DOHH2 (cell line): ENCODE data around the gene RIMS1.

Source experiments
- H3F3A ChIP-seq: fragments of 200-600 bp; sonication (generic), shearing (Covaris generic); 2 replicates; pipeline ENCODE4 v1.6.0; 2016; ENCODE audit warnings: antibody characterized with exemption, mild to moderate bottlenecking; ENCODE audit not compliant: control insufficient read depth, insufficient read depth
- H3K27ac ChIP-seq: fragments of 200-600 bp; sonication (generic); 2 replicates; pipeline ENCODE4 v1.5.1; 2014; ENCODE audit warnings: low read depth, mild to moderate bottlenecking, low read length, moderate library complexity
- H3K27me3 ChIP-seq: fragments of 200-600 bp; sonication (generic); 2 replicates; pipeline ENCODE4 v1.6.1; 2014; ENCODE audit warnings: mild to moderate bottlenecking, low read length, mixed read lengths; ENCODE audit not compliant: control insufficient read depth
- H3K36me3 ChIP-seq: fragments of 200-600 bp; sonication (generic); 2 replicates; pipeline ENCODE4 v1.6.1; 2014; ENCODE audit warnings: mild to moderate bottlenecking, low read length, moderate library complexity, mixed read lengths; ENCODE audit not compliant: control insufficient read depth
- H3K4me1 ChIP-seq: fragments of 200-600 bp; sonication (generic); 2 replicates; pipeline ENCODE4 v1.6.1; 2014; ENCODE audit warnings: mild to moderate bottlenecking, low read length, mixed read lengths; ENCODE audit not compliant: control insufficient read depth
- H3K4me2 ChIP-seq: fragments of 200-600 bp; sonication (generic); 2 replicates; pipeline ENCODE4 v1.6.0; 2014; ENCODE audit warnings: mild to moderate bottlenecking, low read length, moderate library complexity
- H3K4me3 ChIP-seq: fragments of 200-600 bp; sonication (generic); 2 replicates; pipeline ENCODE4 v1.5.1; 2014; ENCODE audit warnings: mild to moderate bottlenecking, low read length, mixed read lengths
- H3K79me2 ChIP-seq: fragments of 200-600 bp; sonication (generic); 2 replicates; pipeline ENCODE4 v1.6.1; 2014; ENCODE audit warnings: mild to moderate bottlenecking, low read length, mixed read lengths; ENCODE audit not compliant: control insufficient read depth
- H3K9me2 ChIP-seq: fragments of 200-600 bp; sonication (generic); replicated peaks from 2 replicates; pipeline ENCODE4 v1.6.1; 2014; ENCODE audit warnings: mild to moderate bottlenecking, low read length, mixed read lengths; ENCODE audit not compliant: control insufficient read depth
- H3K9me3 ChIP-seq: fragments of 200-600 bp; sonication (generic); 2 replicates; pipeline ENCODE4 v1.6.1; 2014; ENCODE audit warnings: antibody characterized with exemption, low read length, mixed read lengths; ENCODE audit not compliant: control insufficient read depth, insufficient read depth
- H4K20me1 ChIP-seq: fragments of 200-600 bp; sonication (generic); 2 replicates; pipeline ENCODE4 v1.6.0; 2014; ENCODE audit warnings: low read depth, mild to moderate bottlenecking, antibody characterized with exemption, low read length, moderate library complexity; ENCODE audit not compliant: control insufficient read depth, insufficient read depth
- EZH2phosphoT487 ChIP-seq: fragments of 200-600 bp; sonication (generic); IDR thresholded peaks from 2 replicates; pipeline ENCODE4 v1.6.1; 2017; ENCODE audit warnings: borderline replicate concordance, mild to moderate bottlenecking, antibody characterized with exemption, low read length, moderate library complexity, mixed read lengths
- TF ChIP-seq, protein P1 (sequence below): fragments of 200-600 bp; sonication (generic); IDR thresholded peaks from one replicate; pipeline ENCODE4 v1.5.1; 2014; ENCODE audit warnings: antibody characterized with exemption, mild to moderate bottlenecking, low read depth, low read length; ENCODE audit not compliant: poor library complexity, severe bottlenecking

The RIMS1 gene

DNA sequence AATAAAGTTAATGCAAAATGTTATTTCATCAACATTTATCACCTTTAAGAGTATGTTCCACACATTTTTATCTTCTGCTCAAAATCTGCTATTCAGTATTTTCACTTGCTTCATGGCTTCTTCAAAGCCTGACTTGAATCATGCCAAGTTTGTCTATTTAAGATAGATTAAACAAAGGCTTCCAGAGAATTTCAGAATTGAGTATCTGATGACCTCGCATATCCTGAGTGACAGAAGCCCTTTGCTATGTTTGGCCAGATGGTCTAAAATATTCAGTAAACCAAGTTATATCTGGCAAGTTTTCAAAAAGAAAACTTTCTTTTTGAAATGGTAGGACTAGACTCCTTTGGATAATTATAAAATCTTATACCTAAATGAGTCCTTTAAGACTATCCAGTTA, 386.6 kb downstream of the RIMS1 start:
- H4K20me1 ChIP-seq = no peaks in the 10 kb centered on the region
- H3K9me3 ChIP-seq = no peaks in the 10 kb centered on the region
- H3K27ac ChIP-seq = no peak overlapping the region
- H3K27me3 ChIP-seq = no peaks in the 10 kb centered on the region
- TF ChIP-seq, protein P1, sequence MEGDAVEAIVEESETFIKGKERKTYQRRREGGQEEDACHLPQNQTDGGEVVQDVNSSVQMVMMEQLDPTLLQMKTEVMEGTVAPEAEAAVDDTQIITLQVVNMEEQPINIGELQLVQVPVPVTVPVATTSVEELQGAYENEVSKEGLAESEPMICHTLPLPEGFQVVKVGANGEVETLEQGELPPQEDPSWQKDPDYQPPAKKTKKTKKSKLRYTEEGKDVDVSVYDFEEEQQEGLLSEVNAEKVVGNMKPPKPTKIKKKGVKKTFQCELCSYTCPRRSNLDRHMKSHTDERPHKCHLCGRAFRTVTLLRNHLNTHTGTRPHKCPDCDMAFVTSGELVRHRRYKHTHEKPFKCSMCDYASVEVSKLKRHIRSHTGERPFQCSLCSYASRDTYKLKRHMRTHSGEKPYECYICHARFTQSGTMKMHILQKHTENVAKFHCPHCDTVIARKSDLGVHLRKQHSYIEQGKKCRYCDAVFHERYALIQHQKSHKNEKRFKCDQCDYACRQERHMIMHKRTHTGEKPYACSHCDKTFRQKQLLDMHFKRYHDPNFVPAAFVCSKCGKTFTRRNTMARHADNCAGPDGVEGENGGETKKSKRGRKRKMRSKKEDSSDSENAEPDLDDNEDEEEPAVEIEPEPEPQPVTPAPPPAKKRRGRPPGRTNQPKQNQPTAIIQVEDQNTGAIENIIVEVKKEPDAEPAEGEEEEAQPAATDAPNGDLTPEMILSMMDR = no peak
- no peak for TF ChIP-seq EZH2phosphoT487
- no peaks in the 10 kb centered on the region for H3K79me2 ChIP-seq
- H3K9me2 ChIP-seq = no peaks in the 10 kb centered on the region
- no peak overlapping the region for H3K4me2 ChIP-seq
- H3K4me1 ChIP-seq = no peaks in the 10 kb centered on the region
- no peak overlapping the region for H3K4me3 ChIP-seq
- no peaks in the 10 kb centered on the region for H3K36me3 ChIP-seq
- no peaks in the 10 kb centered on the region for H3F3A ChIP-seq

DNA sequence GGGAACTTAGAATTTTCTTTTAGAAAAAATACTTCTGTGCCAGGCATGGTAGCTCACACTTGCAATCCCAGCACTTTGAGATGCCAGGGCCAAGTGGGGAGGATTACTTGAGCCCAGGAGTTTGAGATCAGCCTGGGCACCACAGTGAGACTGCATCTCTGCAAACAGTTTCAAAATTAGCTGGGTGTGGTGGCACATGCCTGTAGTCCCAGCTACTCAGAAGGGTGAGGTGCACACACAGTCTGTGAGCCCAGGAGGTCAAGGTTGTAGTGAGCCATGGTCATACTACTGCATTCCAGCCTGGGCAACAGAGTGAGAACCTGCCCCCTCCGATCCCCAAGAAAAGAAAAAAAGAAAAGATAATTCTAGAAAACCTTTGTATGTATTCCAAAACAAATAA, 389.5 kb downstream of the RIMS1 start:
- no peaks in the 10 kb centered on the region for H3K4me1 ChIP-seq
- TF ChIP-seq, protein P1 = no peak
- no peak for TF ChIP-seq EZH2phosphoT487
- H3K4me3 ChIP-seq = no peak overlapping the region
- no peak overlapping the region for H3K27ac ChIP-seq
- H3K36me3 ChIP-seq = no peaks in the 10 kb centered on the region
- no peaks in the 10 kb centered on the region for H3K9me2 ChIP-seq
- H3K4me2 ChIP-seq = no peak overlapping the region
- no peaks in the 10 kb centered on the region for H4K20me1 ChIP-seq
- H3K79me2 ChIP-seq = no peaks in the 10 kb centered on the region
- H3F3A ChIP-seq = no peaks in the 10 kb centered on the region
- no peaks in the 10 kb centered on the region for H3K9me3 ChIP-seq
- H3K27me3 ChIP-seq = no peaks in the 10 kb centered on the region

DNA sequence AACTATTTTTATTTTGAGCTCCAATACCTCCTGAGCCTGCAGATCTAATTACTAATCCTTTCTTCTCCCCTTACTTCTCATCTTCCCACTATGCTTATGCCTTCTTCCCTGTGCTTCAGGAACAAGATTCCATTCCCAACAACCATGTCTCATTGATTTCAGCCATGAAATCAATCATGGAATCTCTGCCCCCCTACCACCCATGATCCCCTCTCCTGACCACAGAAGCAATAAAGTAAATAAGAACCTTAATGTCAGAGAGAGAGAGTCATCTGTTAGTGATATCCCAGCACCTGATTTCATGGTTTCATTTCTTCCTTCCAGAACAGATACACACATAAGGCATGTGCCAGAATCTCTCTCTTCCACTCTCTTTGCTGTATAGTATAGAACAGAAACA, 395.9 kb downstream of the RIMS1 start:
- no peaks in the 10 kb centered on the region for H3K79me2 ChIP-seq
- H4K20me1 ChIP-seq = no peaks in the 10 kb centered on the region
- H3K36me3 ChIP-seq = no peaks in the 10 kb centered on the region
- TF ChIP-seq EZH2phosphoT487 = no peak
- TF ChIP-seq, protein P1 = no peak
- H3K27ac ChIP-seq = no peak overlapping the region
- H3K9me2 ChIP-seq = no peaks in the 10 kb centered on the region
- no peaks in the 10 kb centered on the region for H3F3A ChIP-seq
- no peaks in the 10 kb centered on the region for H3K4me1 ChIP-seq
- H3K27me3 ChIP-seq = no peaks in the 10 kb centered on the region
- no peak overlapping the region for H3K4me3 ChIP-seq
- no peaks in the 10 kb centered on the region for H3K9me3 ChIP-seq
- no peak overlapping the region for H3K4me2 ChIP-seq

DNA sequence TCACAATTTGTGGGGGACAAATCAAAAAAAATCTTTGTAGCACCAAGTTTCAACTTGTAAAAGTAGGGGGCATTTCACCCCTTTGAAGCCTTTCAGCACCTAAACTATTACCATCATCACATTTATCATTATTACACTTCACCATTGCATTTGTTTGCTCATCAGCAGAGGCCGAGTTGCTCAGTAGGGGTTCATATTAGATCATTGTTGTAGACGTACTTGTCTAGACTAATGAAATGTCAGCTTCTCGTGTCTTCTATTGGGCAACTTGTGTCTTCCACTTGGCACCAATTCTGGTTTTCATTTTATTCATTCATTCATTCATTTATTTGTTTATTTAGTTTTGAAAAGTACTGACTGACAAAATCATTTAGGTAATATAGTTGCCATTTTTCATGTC, 397.2 kb downstream of the RIMS1 start:
- H3K4me3 ChIP-seq = no peak overlapping the region
- H3K27ac ChIP-seq = no peak overlapping the region
- H3K79me2 ChIP-seq = no peaks in the 10 kb centered on the region
- H3K4me1 ChIP-seq = no peaks in the 10 kb centered on the region
- no peaks in the 10 kb centered on the region for H3K36me3 ChIP-seq
- no peaks in the 10 kb centered on the region for H3K9me3 ChIP-seq
- TF ChIP-seq, protein P1 = no peak
- TF ChIP-seq EZH2phosphoT487 = no peak
- no peaks in the 10 kb centered on the region for H3F3A ChIP-seq
- no peaks in the 10 kb centered on the region for H4K20me1 ChIP-seq
- no peaks in the 10 kb centered on the region for H3K9me2 ChIP-seq
- H3K4me2 ChIP-seq = no peak overlapping the region
- H3K27me3 ChIP-seq = no peaks in the 10 kb centered on the region
